GM12878 (cell line): ENCODE results near the gene TMC8. TPM values are rescaled to one million over a fixed set of nuclear protein-coding genes. Genes with fewer than 3 reads are reported as not detected.

ENCODE experiments used
- BCL3 ChIP-seq: IDR thresholded peaks from 2 replicates; pipeline ENCODE4 v1.6.1; 2011; ENCODE audit warnings: borderline replicate concordance, low read depth, mild to moderate bottlenecking, moderate library complexity, low read length; ENCODE audit not compliant: insufficient read depth, poor library complexity, severe bottlenecking
- FOXK2 ChIP-seq: fragments of 450-650 bp; IDR thresholded peaks from 2 replicates; pipeline ENCODE4 v1.6.1; 2017; ENCODE audit warnings: mild to moderate bottlenecking, moderate library complexity
- GATAD2B ChIP-seq: fragments of 450-650 bp; conservative IDR thresholded peaks from 2 replicates; pipeline ENCODE4 v1.6.1; 2017; ENCODE audit warnings: low read depth, mild to moderate bottlenecking, moderate library complexity
- KDM1A ChIP-seq: fragments of 200-600 bp; sonication (generic); IDR thresholded peaks from 2 replicates; pipeline ENCODE4 v1.6.1; 2016; ENCODE audit warnings: borderline replicate concordance
- LARP7 ChIP-seq: fragments of 450-650 bp; IDR thresholded peaks from 2 replicates; pipeline ENCODE4 v1.6.1; 2017; ENCODE audit warnings: mild to moderate bottlenecking
- NFIC ChIP-seq: IDR thresholded peaks from 2 replicates; pipeline ENCODE4 v1.6.1; 2012; ENCODE audit warnings: low read depth, mild to moderate bottlenecking, inconsistent platforms, low read length, moderate library complexity
- NKRF ChIP-seq: fragments of 450-650 bp; conservative IDR thresholded peaks from 2 replicates; pipeline ENCODE4 v1.6.1; 2017; ENCODE audit warnings: mild to moderate bottlenecking, moderate library complexity
- POLR2A ChIP-seq: IDR thresholded peaks from 2 replicates; pipeline ENCODE4 v1.6.1; 2011; ENCODE audit warnings: low read depth, mild to moderate bottlenecking, low read length
- POLR2AphosphoS2 ChIP-seq: IDR thresholded peaks from 2 replicates; pipeline ENCODE4 v1.6.1; 2011; ENCODE audit warnings: low read depth, mild to moderate bottlenecking, low read length, improper control_type of control experiment, moderate library complexity
- POU2F2 ChIP-seq: IDR thresholded peaks from 3 replicates; pipeline ENCODE4 v1.6.1; 2011; ENCODE audit warnings: low read depth, mild to moderate bottlenecking, low read length, borderline replicate concordance
- SMARCA5 ChIP-seq: fragments of 450-650 bp; IDR thresholded peaks from 2 replicates; pipeline ENCODE4 v1.6.1; 2017; ENCODE audit warnings: mild to moderate bottlenecking
- SP1 ChIP-seq: IDR thresholded peaks from one replicate; pipeline ENCODE4 v1.6.1; 2011; ENCODE audit warnings: low read depth, low read length
- SREBF1 ChIP-seq: IDR thresholded peaks from 2 replicates; pipeline ENCODE4 v1.6.1; 2012; ENCODE audit warnings: mild to moderate bottlenecking, low read length
- TCF12 ChIP-seq: IDR thresholded peaks from 2 replicates; pipeline ENCODE4 v1.6.1; 2011; ENCODE audit warnings: low read depth, mild to moderate bottlenecking, low read length
- TCF7 ChIP-seq: IDR thresholded peaks from 2 replicates; pipeline ENCODE4 v1.6.1; 2014; ENCODE audit warnings: antibody characterized with exemption, borderline replicate concordance
- ZBTB33 ChIP-seq: fragments of 450-650 bp; IDR thresholded peaks from 2 replicates; pipeline ENCODE4 v1.6.1; 2017; ENCODE audit warnings: mild to moderate bottlenecking
- polyA plus RNA-seq, 11 experiments: library from polyadenylated mRNA; depleted of rRNA in 4 of 11; unstranded in 6 of 11; stranded (reverse) in 5 of 11; fragments of >200 nt; fragmentation: Nextera tagmentation in 4 of 11; fragmentation: Illumina TruSeq in 1 of 11; extraction: Ambion mirVana in 4 of 11; extraction: Trizol in 1 of 11; gene quantifications; 1 replicate in 1 of 11; 2 replicates in 10 of 11; pipeline versions ENCODE4 v1.2.1 to v1.2.3, GENCODE V29; 2011 to 2016; ENCODE audit warnings: inconsistent platforms in 2 of 11, missing spikeins in 2 of 11, low read depth in 1 of 11
- total RNA-seq, 4 experiments: library from RNA; depleted of rRNA in 3 of 4; stranded (reverse); fragments of >200 nt in 3 of 4; fragmentation: Illumina TruSeq in 1 of 4; extraction: Trizol in 1 of 4; gene quantifications; 2 replicates each; pipeline versions ENCODE4 v1.2.1 to v1.2.3, GENCODE V29; 2013 to 2021
- TF ChIP-seq, protein P1 (sequence below): IDR thresholded peaks from 2 replicates; pipeline ENCODE4 v1.6.1; 2011; ENCODE audit warnings: mild to moderate bottlenecking, low read depth, low read length, moderate library complexity; ENCODE audit not compliant: insufficient replicate concordance
- TF ChIP-seq, protein P2 (sequence below): fragments of 450-650 bp; IDR thresholded peaks from 2 replicates; pipeline ENCODE4 v1.6.1; 2016; ENCODE audit warnings: mild to moderate bottlenecking
- TF ChIP-seq, protein P3 (sequence below): fragments of 150-350 bp; IDR thresholded peaks from 2 replicates; pipeline ENCODE4 v1.6.1; 2014; ENCODE audit warnings: mild to moderate bottlenecking, low read depth, low read length

Gene TMC8
- total and polyA plus RNA-seq, 10 of the 15 experiments (the other 5 are each of a cell fraction or from before 2014, with no cell fraction given) = 2.7 to 128 (median 40.0) TPM

DNA sequence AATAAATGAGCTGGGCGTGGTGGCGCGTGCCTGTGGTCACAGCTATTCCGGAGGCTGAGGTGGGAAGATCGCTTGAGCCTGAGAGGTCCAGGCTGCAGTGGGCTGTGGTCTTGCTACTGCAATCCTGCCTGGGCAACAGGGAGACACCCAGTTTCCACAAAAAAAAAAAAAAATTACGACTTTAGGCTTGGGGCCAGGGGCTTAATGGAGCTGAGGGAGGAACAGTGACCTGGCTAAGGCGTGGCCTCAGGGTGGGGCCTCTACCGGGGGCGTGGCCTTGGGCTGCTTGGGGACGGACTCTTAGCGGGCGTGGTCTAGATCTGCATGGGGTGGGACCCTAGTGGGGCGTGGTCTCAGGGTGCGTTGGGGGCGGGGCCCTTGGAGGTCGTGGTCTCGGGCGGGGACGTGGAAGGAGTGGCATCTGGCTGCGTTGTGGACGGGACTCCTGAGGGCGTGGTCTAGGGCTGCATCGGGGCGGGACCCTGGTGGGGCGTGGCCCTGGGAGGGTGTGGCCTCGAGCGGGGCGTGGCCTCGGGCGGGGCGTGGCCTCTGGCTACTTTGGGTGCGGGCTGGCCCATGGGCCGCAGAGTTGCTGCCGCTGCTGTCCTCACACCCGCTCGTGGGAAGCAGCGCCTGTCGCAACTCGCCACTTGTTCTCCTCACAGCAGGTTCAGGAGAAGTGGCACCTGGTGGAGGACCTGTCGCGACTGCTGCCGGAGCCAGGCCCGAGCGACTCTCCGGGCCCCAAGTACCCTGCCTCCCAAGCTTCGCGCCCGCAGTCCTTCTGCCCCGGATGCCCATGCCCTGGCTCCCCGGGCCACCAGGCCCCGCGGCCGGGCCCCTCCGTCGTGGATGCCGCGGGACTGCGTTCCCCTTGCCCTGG, 9.8 kb downstream of the TMC8 start (continued):
- TF ChIP-seq TCF12 = no peak
- TF ChIP-seq, protein P1, sequence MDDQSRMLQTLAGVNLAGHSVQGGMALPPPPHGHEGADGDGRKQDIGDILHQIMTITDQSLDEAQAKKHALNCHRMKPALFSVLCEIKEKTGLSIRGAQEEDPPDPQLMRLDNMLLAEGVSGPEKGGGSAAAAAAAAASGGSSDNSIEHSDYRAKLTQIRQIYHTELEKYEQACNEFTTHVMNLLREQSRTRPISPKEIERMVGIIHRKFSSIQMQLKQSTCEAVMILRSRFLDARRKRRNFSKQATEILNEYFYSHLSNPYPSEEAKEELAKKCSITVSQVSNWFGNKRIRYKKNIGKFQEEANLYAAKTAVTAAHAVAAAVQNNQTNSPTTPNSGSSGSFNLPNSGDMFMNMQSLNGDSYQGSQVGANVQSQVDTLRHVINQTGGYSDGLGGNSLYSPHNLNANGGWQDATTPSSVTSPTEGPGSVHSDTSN = peak; percentile 59
- no peak for TF ChIP-seq KDM1A
- peak; percentile 87 for TF ChIP-seq POLR2A
- peak; percentile 81 for TF ChIP-seq LARP7
- TF ChIP-seq TCF7 = no peak
- no peak for TF ChIP-seq SMARCA5
- no peak for TF ChIP-seq SREBF1
- TF ChIP-seq GATAD2B = peak; percentile 51; the same call in 1 of the 2 replicates
- 0 out of 3 replicates have a peak, but pooled peaks have one; percentile 13 for TF ChIP-seq POU2F2
- no peak for TF ChIP-seq NKRF
- TF ChIP-seq, protein P2, sequence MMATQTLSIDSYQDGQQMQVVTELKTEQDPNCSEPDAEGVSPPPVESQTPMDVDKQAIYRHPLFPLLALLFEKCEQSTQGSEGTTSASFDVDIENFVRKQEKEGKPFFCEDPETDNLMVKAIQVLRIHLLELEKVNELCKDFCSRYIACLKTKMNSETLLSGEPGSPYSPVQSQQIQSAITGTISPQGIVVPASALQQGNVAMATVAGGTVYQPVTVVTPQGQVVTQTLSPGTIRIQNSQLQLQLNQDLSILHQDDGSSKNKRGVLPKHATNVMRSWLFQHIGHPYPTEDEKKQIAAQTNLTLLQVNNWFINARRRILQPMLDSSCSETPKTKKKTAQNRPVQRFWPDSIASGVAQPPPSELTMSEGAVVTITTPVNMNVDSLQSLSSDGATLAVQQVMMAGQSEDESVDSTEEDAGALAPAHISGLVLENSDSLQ = peak; percentile 79
- peak; percentile 88 for TF ChIP-seq SP1
- TF ChIP-seq FOXK2 = no peak
- no peak for TF ChIP-seq ZBTB33
- TF ChIP-seq NFIC = no peak
- no peak for TF ChIP-seq BCL3
- peak; percentile 83; the same call in 1 of the 2 replicates for TF ChIP-seq POLR2AphosphoS2
- TF ChIP-seq, protein P3, sequence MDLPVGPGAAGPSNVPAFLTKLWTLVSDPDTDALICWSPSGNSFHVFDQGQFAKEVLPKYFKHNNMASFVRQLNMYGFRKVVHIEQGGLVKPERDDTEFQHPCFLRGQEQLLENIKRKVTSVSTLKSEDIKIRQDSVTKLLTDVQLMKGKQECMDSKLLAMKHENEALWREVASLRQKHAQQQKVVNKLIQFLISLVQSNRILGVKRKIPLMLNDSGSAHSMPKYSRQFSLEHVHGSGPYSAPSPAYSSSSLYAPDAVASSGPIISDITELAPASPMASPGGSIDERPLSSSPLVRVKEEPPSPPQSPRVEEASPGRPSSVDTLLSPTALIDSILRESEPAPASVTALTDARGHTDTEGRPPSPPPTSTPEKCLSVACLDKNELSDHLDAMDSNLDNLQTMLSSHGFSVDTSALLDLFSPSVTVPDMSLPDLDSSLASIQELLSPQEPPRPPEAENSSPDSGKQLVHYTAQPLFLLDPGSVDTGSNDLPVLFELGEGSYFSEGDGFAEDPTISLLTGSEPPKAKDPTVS = no peak
